C4-2B (cell line): ENCODE data around the gene JMJD7.

Source experiments
- H3K27ac ChIP-seq: fragments of 450-650 bp; 2 replicates; pipeline ENCODE4 v1.5.1; 2017
- ZFX ChIP-seq: fragments of 450-650 bp; IDR thresholded peaks from 2 replicates; pipeline ENCODE4 v1.6.1; 2017
- TF ChIP-seq, protein P1 (sequence below): fragments of 450-650 bp; conservative IDR thresholded peaks from 2 replicates; pipeline ENCODE4 v1.5.1; 2017; ENCODE audit warnings: mild to moderate bottlenecking

Gene JMJD7

DNA sequence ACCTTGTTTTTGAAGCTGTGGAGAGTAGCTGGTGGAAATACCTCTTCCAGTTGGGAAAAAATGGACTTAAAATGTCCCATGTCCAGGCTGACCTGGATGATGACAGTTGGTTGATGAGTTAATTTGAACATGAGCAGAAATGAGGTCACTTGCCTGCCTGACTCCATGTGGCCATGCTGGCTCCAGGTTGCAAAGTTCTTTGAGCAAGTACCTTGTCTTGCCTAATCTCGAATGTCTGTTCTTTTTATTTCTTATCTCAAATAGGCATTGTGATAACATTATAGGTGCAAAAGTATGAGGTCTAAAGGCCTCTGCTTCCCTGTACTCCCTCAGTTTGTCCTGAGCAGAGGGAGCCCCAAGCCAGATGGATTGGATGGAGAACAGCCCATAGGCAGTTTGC lies 44.6 kb upstream of the JMJD7 start:
- no peak overlapping the region for H3K27ac ChIP-seq
- TF ChIP-seq, protein P1, sequence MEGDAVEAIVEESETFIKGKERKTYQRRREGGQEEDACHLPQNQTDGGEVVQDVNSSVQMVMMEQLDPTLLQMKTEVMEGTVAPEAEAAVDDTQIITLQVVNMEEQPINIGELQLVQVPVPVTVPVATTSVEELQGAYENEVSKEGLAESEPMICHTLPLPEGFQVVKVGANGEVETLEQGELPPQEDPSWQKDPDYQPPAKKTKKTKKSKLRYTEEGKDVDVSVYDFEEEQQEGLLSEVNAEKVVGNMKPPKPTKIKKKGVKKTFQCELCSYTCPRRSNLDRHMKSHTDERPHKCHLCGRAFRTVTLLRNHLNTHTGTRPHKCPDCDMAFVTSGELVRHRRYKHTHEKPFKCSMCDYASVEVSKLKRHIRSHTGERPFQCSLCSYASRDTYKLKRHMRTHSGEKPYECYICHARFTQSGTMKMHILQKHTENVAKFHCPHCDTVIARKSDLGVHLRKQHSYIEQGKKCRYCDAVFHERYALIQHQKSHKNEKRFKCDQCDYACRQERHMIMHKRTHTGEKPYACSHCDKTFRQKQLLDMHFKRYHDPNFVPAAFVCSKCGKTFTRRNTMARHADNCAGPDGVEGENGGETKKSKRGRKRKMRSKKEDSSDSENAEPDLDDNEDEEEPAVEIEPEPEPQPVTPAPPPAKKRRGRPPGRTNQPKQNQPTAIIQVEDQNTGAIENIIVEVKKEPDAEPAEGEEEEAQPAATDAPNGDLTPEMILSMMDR: no peak
- TF ChIP-seq ZFX: no peak

DNA sequence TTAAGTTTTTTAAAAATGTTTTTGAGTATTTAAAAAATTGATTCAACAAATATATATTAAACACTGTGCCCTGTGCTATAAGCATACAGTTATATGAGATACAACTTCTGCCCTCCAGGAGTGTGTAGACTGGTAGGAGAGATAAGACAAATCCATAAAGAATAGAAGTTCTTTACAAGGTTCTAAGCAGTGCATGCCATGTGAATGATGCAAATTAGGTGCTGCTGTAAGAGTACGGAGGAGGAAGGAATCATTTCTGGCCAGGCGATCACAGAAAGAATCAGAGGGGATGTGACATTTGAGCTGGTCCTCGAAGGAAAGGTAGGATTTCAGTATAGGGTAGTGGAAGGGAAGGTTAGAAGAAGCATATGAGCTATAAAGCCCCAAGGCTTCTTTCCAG lies 39.6 kb upstream of the JMJD7 start:
- TF ChIP-seq, protein P1: no peak
- TF ChIP-seq ZFX: no peak
- no peak overlapping the region for H3K27ac ChIP-seq

DNA sequence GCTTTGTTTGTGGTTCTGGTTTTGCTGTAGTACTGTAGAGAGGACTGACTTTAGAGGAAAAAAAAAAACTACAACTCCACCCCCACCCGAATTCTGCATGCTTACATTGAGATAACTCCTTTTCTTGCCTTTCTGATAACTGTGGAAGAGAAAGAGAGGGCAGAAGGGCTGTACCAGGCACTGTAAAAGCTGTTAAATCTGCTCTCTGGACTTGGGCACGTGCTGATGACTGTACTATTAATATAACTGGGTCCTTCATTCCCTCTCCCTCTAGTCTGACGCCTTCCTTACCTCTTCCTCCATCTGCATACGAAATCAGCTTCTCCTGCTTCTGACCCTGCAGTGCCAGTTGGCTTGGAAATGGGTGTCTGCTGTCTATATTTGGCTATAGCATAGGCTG lies 38.7 kb upstream of the JMJD7 start:
- TF ChIP-seq, protein P1: no peak
- no peak for TF ChIP-seq ZFX

DNA sequence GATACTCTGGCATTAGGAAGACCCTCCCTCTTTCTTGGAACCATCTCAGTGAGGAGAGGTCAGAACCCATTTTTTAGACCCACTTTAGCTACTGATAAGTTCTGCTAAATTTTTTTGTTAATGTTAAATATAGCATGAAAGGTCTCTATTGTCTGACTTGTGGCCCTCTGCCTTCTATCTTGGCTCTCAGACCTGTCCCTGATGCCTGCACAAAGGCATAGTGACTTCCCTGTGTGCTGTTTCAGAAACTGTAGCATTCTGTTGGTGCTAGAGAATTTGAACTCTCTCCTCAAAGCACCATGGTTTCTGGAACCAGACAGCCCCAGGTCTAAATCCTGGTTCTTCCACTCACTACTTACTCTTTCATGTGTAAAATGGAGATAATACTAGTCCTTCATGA lies 38.2 kb upstream of the JMJD7 start:
- TF ChIP-seq ZFX: no peak
- TF ChIP-seq, protein P1: no peak

More for the DNA sequence above, 38.7 kb upstream of the JMJD7 start:
- no peak overlapping the region for H3K27ac ChIP-seq

DNA sequence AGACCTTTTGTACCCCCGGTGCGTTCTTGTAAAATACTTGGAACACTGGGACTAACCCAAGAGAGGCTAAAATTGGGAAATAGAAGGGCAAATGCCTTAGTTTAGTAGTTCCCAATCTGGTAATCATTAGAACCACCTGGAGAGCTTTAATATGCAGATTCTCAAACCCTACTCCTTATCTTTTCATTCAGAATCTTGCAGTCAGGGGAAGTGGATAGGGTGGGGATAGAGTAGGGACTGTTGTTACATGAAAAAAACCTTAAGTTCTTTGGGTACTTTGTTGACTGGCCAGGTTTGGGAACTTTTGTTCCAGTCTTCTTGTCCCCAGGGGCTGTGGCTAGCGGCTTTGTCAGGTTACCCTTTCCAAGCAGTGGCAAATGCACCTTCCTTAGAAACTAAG lies 37.7 kb upstream of the JMJD7 start:
- H3K27ac ChIP-seq: no peak overlapping the region
- TF ChIP-seq, protein P1: no peak
- TF ChIP-seq ZFX: no peak

More for the DNA sequence above, 38.2 kb upstream of the JMJD7 start:
- no peak overlapping the region for H3K27ac ChIP-seq

DNA sequence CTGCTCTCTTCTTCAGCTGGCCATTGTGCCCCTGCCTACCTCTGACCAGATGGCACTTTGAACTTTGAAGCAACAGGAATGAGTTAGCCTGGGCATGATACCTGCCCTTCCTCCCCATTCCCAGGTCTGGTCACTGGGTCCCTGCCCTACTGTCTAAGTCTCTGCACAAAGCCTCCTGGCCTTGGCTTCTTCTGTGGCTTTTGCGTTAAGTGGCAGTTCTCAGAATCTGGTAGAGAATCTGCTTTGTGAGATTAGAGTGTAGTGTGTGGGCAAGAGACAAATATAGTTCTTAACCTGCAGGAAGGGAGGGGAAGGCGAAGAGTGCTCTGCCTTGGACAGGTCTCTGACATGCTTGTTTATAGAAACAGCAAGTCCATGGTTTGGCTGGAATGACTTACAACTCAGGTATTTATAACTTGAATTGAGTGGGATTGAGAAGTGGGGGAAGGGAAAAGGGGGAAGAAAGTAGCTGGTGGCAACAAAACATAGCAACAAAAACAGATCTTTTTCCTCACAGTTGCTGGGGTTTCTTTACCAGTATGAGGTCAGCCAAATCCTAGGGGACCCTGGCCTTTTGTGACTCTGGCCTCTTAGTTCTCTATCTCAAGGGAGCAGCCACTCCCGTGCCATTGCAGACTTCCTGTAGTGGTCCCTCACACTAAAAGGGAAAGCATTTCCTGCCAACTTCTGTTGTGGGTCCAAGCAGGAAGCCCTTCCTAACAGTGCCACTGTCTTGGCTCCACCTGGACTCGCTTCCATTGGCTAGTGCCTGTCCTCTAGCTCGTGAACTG lies 36.9 kb upstream of the JMJD7 start:
- TF ChIP-seq ZFX: no peak
- TF ChIP-seq, protein P1: no peak
- H3K27ac ChIP-seq: no peak overlapping the region

DNA sequence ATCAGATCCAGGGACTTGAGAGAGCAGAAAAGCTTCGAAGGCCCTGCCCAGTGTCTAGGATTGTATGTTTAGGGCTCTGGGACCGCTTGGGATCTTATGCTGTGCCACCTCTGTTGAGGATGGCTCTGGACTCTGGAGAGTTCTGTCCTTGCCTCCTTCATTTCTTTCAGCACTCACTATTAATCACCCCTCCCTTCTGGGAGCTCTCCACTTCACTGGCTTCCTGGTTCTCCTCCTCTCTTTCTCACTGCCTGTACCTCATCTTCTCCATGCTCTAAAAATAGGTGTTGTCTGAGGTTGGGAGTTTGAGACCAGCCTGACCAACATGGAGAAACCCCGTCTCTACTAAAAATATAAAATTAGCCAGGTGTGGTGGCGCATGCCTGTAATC lies 36.4 kb upstream of the JMJD7 start:
- TF ChIP-seq, protein P1: no peak
- H3K27ac ChIP-seq: no peak overlapping the region
